IPS-NIHi7 (cell line): ENCODE measurements around the gene MEIG1.
"Not testable (repeated sequence)": the region's sequence is repeated elsewhere in the genome, so short reads cannot be mapped to it uniquely, and the experiment has no call there.

ENCODE experiments used
- DNase-seq: peaks from one replicate; pipeline ENCODE4 v3.0.0; 2012; ENCODE audit warnings: mixed read lengths; ENCODE audit errors: extremely low spot score

MEIG1 gene

GRCh38 chr10:14954934-14955333 is 4.3 kb upstream of the MEIG1 start:
- DNase-seq = no peak

- no peak for DNase-seq
Observed at GRCh38 chr10:14958872-14959220, 342 bp upstream of the MEIG1 start.

GRCh38 chr10:14967897-14968296 is 8.7 kb downstream of the MEIG1 start:
- no peak for DNase-seq

- no peak for DNase-seq
Observed at GRCh38 chr10:14971867-14972448, 12.8 kb downstream of the MEIG1 start.

- DNase-seq = not testable (repeated sequence)
Observed at GRCh38 chr10:14974153-14974998, 15.2 kb downstream of the MEIG1 start.

- no peak for DNase-seq
Observed at GRCh38 chr10:14975672-14976273, 16.6 kb downstream of the MEIG1 start.

GRCh38 chr10:14982744-14983143 is 23.6 kb downstream of the MEIG1 start:
- no peak for DNase-seq

- not testable (repeated sequence) for DNase-seq
Observed at GRCh38 chr10:14989552-14989951, 30.4 kb downstream of the MEIG1 start.

- DNase-seq = not testable (repeated sequence)
Observed at GRCh38 chr10:14991035-14991749, 32.0 kb downstream of the MEIG1 start.

- not testable (repeated sequence) for DNase-seq
Observed at GRCh38 chr10:14992336-14992735, 33.1 kb downstream of the MEIG1 start.

GRCh38 chr10:14993500-14994455 is 34.6 kb downstream of the MEIG1 start:
- not testable (repeated sequence) for DNase-seq

GRCh38 chr10:14995964-14996565 is 36.9 kb downstream of the MEIG1 start:
- no peak for DNase-seq

- DNase-seq = not testable (repeated sequence)
Observed at GRCh38 chr10:15013530-15013929, 54.3 kb downstream of the MEIG1 start.

GRCh38 chr10:15015451-15015850 is 56.3 kb downstream of the MEIG1 start:
- no peak for DNase-seq

GRCh38 chr10:15020966-15021365 is 61.8 kb downstream of the MEIG1 start:
- not testable (repeated sequence) for DNase-seq
